ENCODE measurements around the gene UBAC1. TPM values are rescaled to one million over a fixed set of nuclear protein-coding genes. Genes with fewer than 3 reads are reported as not detected.

Gene UBAC1
- polyA plus RNA-seq, 1 donor from 2014 or later: 92.3 TPM

DNA sequence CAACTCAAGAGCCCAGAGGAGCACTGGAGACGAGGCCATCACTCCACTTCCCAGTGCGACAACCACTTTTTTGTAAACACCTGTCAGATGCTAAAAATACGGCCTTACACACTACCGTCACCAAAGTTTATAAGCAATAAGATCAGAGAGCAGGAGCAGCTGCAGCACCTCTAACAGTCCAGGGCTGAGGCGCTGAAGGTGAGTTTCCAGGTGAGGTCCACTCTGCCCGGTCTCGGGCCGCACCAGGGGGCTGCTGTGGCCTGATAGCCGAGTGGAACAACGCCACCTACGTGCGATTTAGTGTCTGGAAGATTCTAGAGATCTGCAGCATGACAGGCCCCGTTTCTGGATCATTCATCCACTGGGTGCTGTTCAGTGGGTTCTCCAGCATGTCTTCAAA lies 28.1 kb downstream of the UBAC1 start:
- no peaks in the 10 kb centered on the region for H3K79me2 ChIP-seq (replicated peaks; ENCODE audit: insufficient read depth, low read length)
- H3K27ac ChIP-seq (ENCODE audit: low read length): no peak overlapping the region
- H3K4me2 ChIP-seq (ENCODE audit: low read length): no peak overlapping the region
- no peak for TF ChIP-seq RAD21 (conservative IDR thresholded peaks at IDR 0.05)
- TF ChIP-seq SMC3 (conservative IDR thresholded peaks at IDR 0.05; ENCODE audit: poor library complexity): no peak
- TF ChIP-seq, protein P1, sequence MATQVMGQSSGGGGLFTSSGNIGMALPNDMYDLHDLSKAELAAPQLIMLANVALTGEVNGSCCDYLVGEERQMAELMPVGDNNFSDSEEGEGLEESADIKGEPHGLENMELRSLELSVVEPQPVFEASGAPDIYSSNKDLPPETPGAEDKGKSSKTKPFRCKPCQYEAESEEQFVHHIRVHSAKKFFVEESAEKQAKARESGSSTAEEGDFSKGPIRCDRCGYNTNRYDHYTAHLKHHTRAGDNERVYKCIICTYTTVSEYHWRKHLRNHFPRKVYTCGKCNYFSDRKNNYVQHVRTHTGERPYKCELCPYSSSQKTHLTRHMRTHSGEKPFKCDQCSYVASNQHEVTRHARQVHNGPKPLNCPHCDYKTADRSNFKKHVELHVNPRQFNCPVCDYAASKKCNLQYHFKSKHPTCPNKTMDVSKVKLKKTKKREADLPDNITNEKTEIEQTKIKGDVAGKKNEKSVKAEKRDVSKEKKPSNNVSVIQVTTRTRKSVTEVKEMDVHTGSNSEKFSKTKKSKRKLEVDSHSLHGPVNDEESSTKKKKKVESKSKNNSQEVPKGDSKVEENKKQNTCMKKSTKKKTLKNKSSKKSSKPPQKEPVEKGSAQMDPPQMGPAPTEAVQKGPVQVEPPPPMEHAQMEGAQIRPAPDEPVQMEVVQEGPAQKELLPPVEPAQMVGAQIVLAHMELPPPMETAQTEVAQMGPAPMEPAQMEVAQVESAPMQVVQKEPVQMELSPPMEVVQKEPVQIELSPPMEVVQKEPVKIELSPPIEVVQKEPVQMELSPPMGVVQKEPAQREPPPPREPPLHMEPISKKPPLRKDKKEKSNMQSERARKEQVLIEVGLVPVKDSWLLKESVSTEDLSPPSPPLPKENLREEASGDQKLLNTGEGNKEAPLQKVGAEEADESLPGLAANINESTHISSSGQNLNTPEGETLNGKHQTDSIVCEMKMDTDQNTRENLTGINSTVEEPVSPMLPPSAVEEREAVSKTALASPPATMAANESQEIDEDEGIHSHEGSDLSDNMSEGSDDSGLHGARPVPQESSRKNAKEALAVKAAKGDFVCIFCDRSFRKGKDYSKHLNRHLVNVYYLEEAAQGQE (IDR thresholded peaks at IDR 0.05; ENCODE audit: borderline replicate concordance): no peak
- TF ChIP-seq EZH2 (IDR thresholded peaks at IDR 0.05; ENCODE audit: borderline replicate concordance, insufficient read depth, low read length, poor library complexity, severe bottlenecking): no peak
- TF ChIP-seq TAF1 (IDR thresholded peaks at IDR 0.05; ENCODE audit: low read depth): no peak
- no peak for TF ChIP-seq MXI1 (conservative IDR thresholded peaks at IDR 0.05; ENCODE audit: poor library complexity, severe bottlenecking)
- TF ChIP-seq, protein P2, sequence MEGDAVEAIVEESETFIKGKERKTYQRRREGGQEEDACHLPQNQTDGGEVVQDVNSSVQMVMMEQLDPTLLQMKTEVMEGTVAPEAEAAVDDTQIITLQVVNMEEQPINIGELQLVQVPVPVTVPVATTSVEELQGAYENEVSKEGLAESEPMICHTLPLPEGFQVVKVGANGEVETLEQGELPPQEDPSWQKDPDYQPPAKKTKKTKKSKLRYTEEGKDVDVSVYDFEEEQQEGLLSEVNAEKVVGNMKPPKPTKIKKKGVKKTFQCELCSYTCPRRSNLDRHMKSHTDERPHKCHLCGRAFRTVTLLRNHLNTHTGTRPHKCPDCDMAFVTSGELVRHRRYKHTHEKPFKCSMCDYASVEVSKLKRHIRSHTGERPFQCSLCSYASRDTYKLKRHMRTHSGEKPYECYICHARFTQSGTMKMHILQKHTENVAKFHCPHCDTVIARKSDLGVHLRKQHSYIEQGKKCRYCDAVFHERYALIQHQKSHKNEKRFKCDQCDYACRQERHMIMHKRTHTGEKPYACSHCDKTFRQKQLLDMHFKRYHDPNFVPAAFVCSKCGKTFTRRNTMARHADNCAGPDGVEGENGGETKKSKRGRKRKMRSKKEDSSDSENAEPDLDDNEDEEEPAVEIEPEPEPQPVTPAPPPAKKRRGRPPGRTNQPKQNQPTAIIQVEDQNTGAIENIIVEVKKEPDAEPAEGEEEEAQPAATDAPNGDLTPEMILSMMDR (IDR thresholded peaks at IDR 0.05; ENCODE audit: poor library complexity, severe bottlenecking): no peak
- no peak for TF ChIP-seq POLR2AphosphoS5 (IDR thresholded peaks at IDR 0.05)
- no peak for TF ChIP-seq EP300 (conservative IDR thresholded peaks at IDR 0.05; ENCODE audit: poor library complexity, severe bottlenecking)
- H3K36me3 ChIP-seq (ENCODE audit: insufficient read depth, low read length): no peaks in the 10 kb centered on the region
- H3K9me3 ChIP-seq (ENCODE audit: low read length): no peaks in the 10 kb centered on the region
- no peaks in the 10 kb centered on the region for H3F3A ChIP-seq (ENCODE audit: insufficient read depth, low read length, poor library complexity, severe bottlenecking)
- no peaks in the 10 kb centered on the region for H4K20me1 ChIP-seq (ENCODE audit: insufficient read depth)
- no peak overlapping the region for H3K9ac ChIP-seq (ENCODE audit: low read length)
- H3K4me3 ChIP-seq (ENCODE audit: low read length): no peak overlapping the region
- H2AFZ ChIP-seq (ENCODE audit: low read depth, low read length): no peak overlapping the region
- no peaks in the 10 kb centered on the region for H3K27me3 ChIP-seq (ENCODE audit: insufficient read depth, low read depth, low read length)
- H3K9me2 ChIP-seq (ENCODE audit: insufficient read depth, low read length): no peaks in the 10 kb centered on the region

DNA sequence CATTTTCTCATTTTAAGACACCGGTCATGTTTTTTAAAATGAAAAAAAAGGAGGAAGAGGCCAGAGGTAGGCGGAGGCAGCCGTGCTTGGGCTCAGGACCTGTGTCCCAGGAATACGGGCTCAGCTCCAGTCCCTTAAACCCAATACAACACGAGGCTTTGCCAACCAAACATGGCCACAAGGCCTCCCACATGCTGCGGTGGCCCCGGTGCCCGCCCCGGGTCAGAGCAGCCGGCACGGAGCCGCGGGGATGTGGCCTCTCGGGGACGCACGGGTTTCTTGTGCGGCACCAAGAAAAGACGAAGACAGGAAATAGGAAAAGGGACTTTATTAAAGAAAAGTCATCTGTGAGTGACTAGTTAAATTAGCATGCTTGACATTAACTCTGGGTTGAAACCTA lies 28.5 kb downstream of the UBAC1 start:
- H3K27me3 ChIP-seq (ENCODE audit: insufficient read depth, low read depth, low read length): no peaks in the 10 kb centered on the region
- no peak overlapping the region for H3K9ac ChIP-seq (ENCODE audit: low read length)
- H3K9me3 ChIP-seq (ENCODE audit: low read length): no peaks in the 10 kb centered on the region
- no peaks in the 10 kb centered on the region for H3K79me2 ChIP-seq (replicated peaks; ENCODE audit: insufficient read depth, low read length)
- H2AFZ ChIP-seq (ENCODE audit: low read depth, low read length): no peak overlapping the region
- H3K27ac ChIP-seq (ENCODE audit: low read length): no peak overlapping the region
- H3K36me3 ChIP-seq (ENCODE audit: insufficient read depth, low read length): no peaks in the 10 kb centered on the region
- H3K9me2 ChIP-seq (ENCODE audit: insufficient read depth, low read length): no peaks in the 10 kb centered on the region
- no peaks in the 10 kb centered on the region for H4K20me1 ChIP-seq (ENCODE audit: insufficient read depth)
- TF ChIP-seq MXI1 (conservative IDR thresholded peaks at IDR 0.05; ENCODE audit: poor library complexity, severe bottlenecking) (no peak), TAF1 (IDR thresholded peaks at IDR 0.05; ENCODE audit: low read depth) (no peak), EZH2 (IDR thresholded peaks at IDR 0.05; ENCODE audit: borderline replicate concordance, insufficient read depth, low read length, poor library complexity, severe bottlenecking) (no peak), EP300 (conservative IDR thresholded peaks at IDR 0.05; ENCODE audit: poor library complexity, severe bottlenecking) (no peak), SMC3 (conservative IDR thresholded peaks at IDR 0.05; ENCODE audit: poor library complexity) (no peak), RAD21 (conservative IDR thresholded peaks at IDR 0.05) (no peak), POLR2AphosphoS5 (IDR thresholded peaks at IDR 0.05) (no peak)
- TF ChIP-seq, protein P1 (IDR thresholded peaks at IDR 0.05; ENCODE audit: borderline replicate concordance): no peak
- TF ChIP-seq, protein P2 (IDR thresholded peaks at IDR 0.05; ENCODE audit: poor library complexity, severe bottlenecking): no peak
- H3F3A ChIP-seq (ENCODE audit: insufficient read depth, low read length, poor library complexity, severe bottlenecking): no peaks in the 10 kb centered on the region
- H3K4me3 ChIP-seq (ENCODE audit: low read length): no peak overlapping the region
- no peak overlapping the region for H3K4me2 ChIP-seq (ENCODE audit: low read length)
